HG03442 (cell line): Measurements from ENCODE around the gene ARPC5.
A peak's percentile ranks its signal among the peaks of the same experiment; 100 is the strongest.
"Not testable (repeated sequence)": the region's sequence is repeated elsewhere in the genome, so short reads cannot be mapped to it uniquely, and the experiment has no call there.

Experiments
- ATAC-seq: cut with Tn5 transposase; IDR thresholded peaks from one replicate; pipeline ENCODE4 v1.9.1; 2021; ENCODE audit warnings: mild to moderate bottlenecking, moderate library complexity; ENCODE audit not compliant: unreplicated experiment

ARPC5 gene

GRCh38 chr1:183612975-183613374 lies 22.6 kb downstream of the ARPC5 start:
- not testable (repeated sequence) for ATAC-seq

GRCh38 chr1:183612407-183612806 lies 23.2 kb downstream of the ARPC5 start:
- ATAC-seq = no peak

- ATAC-seq = no peak
These were observed 24.6 kb downstream of the ARPC5 start for GRCh38 chr1:183611021-183611420.

- no peak for ATAC-seq
These were observed 25.7 kb downstream of the ARPC5 start for GRCh38 chr1:183609759-183610452.

GRCh38 chr1:183609313-183609712 lies 26.3 kb downstream of the ARPC5 start:
- ATAC-seq = peak; percentile 57

GRCh38 chr1:183607322-183607980 lies 28.1 kb downstream of the ARPC5 start:
- ATAC-seq = no peak

GRCh38 chr1:183605904-183606303 lies 29.7 kb downstream of the ARPC5 start:
- ATAC-seq = no peak

GRCh38 chr1:183604815-183605214 lies 30.8 kb downstream of the ARPC5 start:
- ATAC-seq = peak; percentile 3

GRCh38 chr1:183604038-183604808 lies 31.4 kb downstream of the ARPC5 start:
- ATAC-seq = peak; percentile 44

- ATAC-seq = no peak
These were observed 33.1 kb downstream of the ARPC5 start for GRCh38 chr1:183602510-183602909.

- no peak for ATAC-seq
These were observed 34.9 kb downstream of the ARPC5 start for GRCh38 chr1:183600634-183601033.

- no peak for ATAC-seq
These were observed 35.4 kb downstream of the ARPC5 start for GRCh38 chr1:183600136-183600535.

GRCh38 chr1:183598386-183598785 lies 37.2 kb downstream of the ARPC5 start:
- peak; percentile 58 for ATAC-seq

GRCh38 chr1:183597656-183598347 lies 37.8 kb downstream of the ARPC5 start:
- ATAC-seq = no peak

- ATAC-seq = no peak
These were observed 39.1 kb downstream of the ARPC5 start for GRCh38 chr1:183596500-183596899.

GRCh38 chr1:183595537-183595936 lies 40.0 kb downstream of the ARPC5 start:
- ATAC-seq = no peak

GRCh38 chr1:183593356-183593755 lies 42.2 kb downstream of the ARPC5 start:
- peak; percentile 42 for ATAC-seq

- ATAC-seq = no peak
These were observed 42.9 kb downstream of the ARPC5 start for GRCh38 chr1:183592733-183593132.

- peak; percentile 86 for ATAC-seq
These were observed 45.1 kb downstream of the ARPC5 start, which contains the start of gene NCF2 for GRCh38 chr1:183590244-183591191. NCF2 (minus strand) TSS chr1:183590459; CDS start chr1:183590329, 130 bp downstream.

- peak; percentile 13 for ATAC-seq
These were observed 45.7 kb downstream of the ARPC5 start for GRCh38 chr1:183589874-183590243.
